ENCODE results near the gene PLCB3.

Gene PLCB3

GRCh38 chr11:64252003-64252872, 908 bp downstream of the PLCB3 start:
- peak; percentile 56 for DNase-seq

GRCh38 chr11:64253043-64253442, 1.7 kb downstream of the PLCB3 start:
- DNase-seq, result no peak

- no peak for DNase-seq
Observed at GRCh38 chr11:64253481-64253880, 2.2 kb downstream of the PLCB3 start.

- no peak for DNase-seq
Observed at GRCh38 chr11:64254326-64254725, 3.0 kb downstream of the PLCB3 start.

- no peak for DNase-seq
Observed at GRCh38 chr11:64255135-64256128, 4.1 kb downstream of the PLCB3 start.

GRCh38 chr11:64256300-64256699, 5.0 kb downstream of the PLCB3 start:
- DNase-seq, result no peak

- DNase-seq, result no peak
Observed at GRCh38 chr11:64258356-64258755, 7.0 kb downstream of the PLCB3 start.

- no peak for DNase-seq
Observed at GRCh38 chr11:64258946-64259532, 7.7 kb downstream of the PLCB3 start.

- DNase-seq, result no peak
Observed at GRCh38 chr11:64259533-64260067, 8.3 kb downstream of the PLCB3 start.

- DNase-seq, result no peak
Observed at GRCh38 chr11:64260147-64260708, 8.9 kb downstream of the PLCB3 start.

- no peak for DNase-seq
Observed at GRCh38 chr11:64261556-64262080, 10.3 kb downstream of the PLCB3 start.

GRCh38 chr11:64262271-64263002, 11.1 kb downstream of the PLCB3 start:
- no peak for DNase-seq

- no peak for DNase-seq
Observed at GRCh38 chr11:64263021-64263946, 12.0 kb downstream of the PLCB3 start.

- DNase-seq, result no peak
Observed at GRCh38 chr11:64263947-64264317, 12.6 kb downstream of the PLCB3 start.

GRCh38 chr11:64264371-64264852, 13.1 kb downstream of the PLCB3 start:
- DNase-seq, result no peak

GRCh38 chr11:64265176-64266160, 14.1 kb downstream of the PLCB3 start:
- no peak for DNase-seq

- no peak for DNase-seq
Observed at GRCh38 chr11:64266339-64266738, 15.0 kb downstream of the PLCB3 start.

- DNase-seq, result no peak
Observed at GRCh38 chr11:64267207-64267945, 16.0 kb downstream of the PLCB3 start.
